Liver (tissue), 3 donors: ENCODE measurements around the gene MSL2.

Experiments used
- CTCF ChIP-seq: fragments of 150-350 bp; IDR thresholded peaks from 2 replicates; pipeline ENCODE4 v1.5.1; 2017; ENCODE audit warnings: improper control_type of control experiment, low read depth, low read length; ENCODE audit not compliant: missing input control
- EGR1 ChIP-seq, 2 donors: IDR thresholded peaks; 2 replicates each; pipeline ENCODE4 v1.6.1; 2016 to 2018; ENCODE audit warnings: antibody characterized with exemption in 2 of 2, low read depth in 2 of 2
- GABPA ChIP-seq, 2 donors: IDR thresholded peaks in 1 of 2; conservative IDR thresholded peaks in 1 of 2; 2 replicates each; pipeline ENCODE4 v1.6.1; 2016; ENCODE audit warnings: antibody characterized with exemption in 2 of 2, mild to moderate bottlenecking in 1 of 2, moderate library complexity in 1 of 2
- HNF4G ChIP-seq: IDR thresholded peaks from 2 replicates; pipeline ENCODE4 v1.6.1; 2016; ENCODE audit warnings: antibody characterized with exemption
- JUND ChIP-seq, 2 donors: IDR thresholded peaks; 2 replicates each; pipeline ENCODE4 v1.6.1; 2016; ENCODE audit warnings: antibody characterized with exemption in 2 of 2
- MAX ChIP-seq: IDR thresholded peaks from 2 replicates; pipeline ENCODE4 v1.6.1; 2016; ENCODE audit warnings: antibody characterized with exemption
- NR2F2 ChIP-seq: IDR thresholded peaks from 2 replicates; pipeline ENCODE4 v1.6.1; 2016; ENCODE audit warnings: antibody characterized with exemption
- RAD21 ChIP-seq, 2 donors: IDR thresholded peaks; 2 replicates each; pipeline ENCODE4 v1.6.1; 2016; ENCODE audit warnings: antibody characterized with exemption in 2 of 2, mild to moderate bottlenecking in 2 of 2
- REST ChIP-seq: IDR thresholded peaks from 2 replicates; pipeline ENCODE4 v1.6.1; 2016; ENCODE audit warnings: antibody characterized with exemption, mild to moderate bottlenecking
- RXRA ChIP-seq, 2 donors: IDR thresholded peaks; 2 replicates each; pipeline ENCODE4 v1.6.1; 2017 to 2018; ENCODE audit warnings: antibody characterized with exemption in 2 of 2, mild to moderate bottlenecking in 1 of 2
- SP1 ChIP-seq: IDR thresholded peaks from 2 replicates; pipeline ENCODE4 v1.6.1; 2018; ENCODE audit warnings: antibody characterized with exemption, mild to moderate bottlenecking
- TAF1 ChIP-seq: conservative IDR thresholded peaks from 2 replicates; pipeline ENCODE4 v1.6.1; 2016; ENCODE audit warnings: antibody characterized with exemption, mild to moderate bottlenecking
- YY1 ChIP-seq: IDR thresholded peaks from 2 replicates; pipeline ENCODE4 v1.6.1; 2016; ENCODE audit warnings: antibody characterized with exemption, mild to moderate bottlenecking
- ZBTB33 ChIP-seq: IDR thresholded peaks from 2 replicates; pipeline ENCODE4 v1.6.1; 2016; ENCODE audit warnings: antibody characterized with exemption
- donor health status: healthy.
- donor health status: healthy.

- TF ChIP-seq NR2F2 (no peak), GABPA (IDR thresholded peaks at IDR 0.05 in 1 of 2, conservative IDR thresholded peaks at IDR 0.05 in 1 of 2) (no peak), YY1 (no peak), CTCF (no peak), RAD21 (IDR thresholded peaks at IDR 0.05) (no peak), JUND (IDR thresholded peaks at IDR 0.05) (no peak), ZBTB33 (no peak), REST (no peak), MAX (no peak), SP1 (no peak), TAF1 (no peak), HNF4G (no peak), EGR1 (IDR thresholded peaks at IDR 0.05; ENCODE audit: low read depth in 2 of 2) (no peak), RXRA (IDR thresholded peaks at IDR 0.05) (no peak)
Measured at GRCh38 chr3:136149667-136150066, 46.5 kb downstream of the MSL2 start.
